DND-41 (cell line): ENCODE data around the gene NTRK1.

Source experiments
- EZH2 ChIP-seq: IDR thresholded peaks from 3 replicates; pipeline ENCODE4 v1.6.1; 2012; ENCODE audit warnings: borderline replicate concordance, low read depth, mild to moderate bottlenecking, moderate library complexity, low read length, inconsistent platforms; ENCODE audit not compliant: severe bottlenecking
- TF ChIP-seq, protein P1 (sequence below): IDR thresholded peaks from 2 replicates; pipeline ENCODE4 v1.5.1; 2012; ENCODE audit warnings: borderline replicate concordance, low read length, moderate library complexity, mild to moderate bottlenecking; ENCODE audit not compliant: poor library complexity, severe bottlenecking; ENCODE audit errors: extremely low read depth

DNA sequence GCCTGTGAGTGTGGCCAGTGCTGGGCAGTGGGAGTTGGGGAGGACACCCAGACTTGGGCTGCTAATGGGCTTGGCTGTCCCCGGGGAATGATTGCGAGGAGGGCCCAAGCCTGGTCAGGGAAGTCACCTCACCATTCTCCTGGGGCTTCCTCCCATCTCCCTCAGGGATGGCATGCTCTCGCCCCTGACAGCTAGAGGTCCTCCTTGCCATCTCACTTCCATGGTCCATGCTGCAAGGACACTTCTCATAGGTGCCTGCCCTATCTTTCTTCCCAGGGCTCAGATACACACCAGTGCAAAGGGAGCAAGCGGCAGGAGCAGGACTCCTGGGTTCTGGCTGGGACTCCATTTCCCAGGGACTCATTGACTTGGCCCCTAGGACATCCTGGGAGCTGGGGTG lies 4.1 kb downstream of the NTRK1 start:
- no peak for TF ChIP-seq EZH2
- TF ChIP-seq, protein P1, sequence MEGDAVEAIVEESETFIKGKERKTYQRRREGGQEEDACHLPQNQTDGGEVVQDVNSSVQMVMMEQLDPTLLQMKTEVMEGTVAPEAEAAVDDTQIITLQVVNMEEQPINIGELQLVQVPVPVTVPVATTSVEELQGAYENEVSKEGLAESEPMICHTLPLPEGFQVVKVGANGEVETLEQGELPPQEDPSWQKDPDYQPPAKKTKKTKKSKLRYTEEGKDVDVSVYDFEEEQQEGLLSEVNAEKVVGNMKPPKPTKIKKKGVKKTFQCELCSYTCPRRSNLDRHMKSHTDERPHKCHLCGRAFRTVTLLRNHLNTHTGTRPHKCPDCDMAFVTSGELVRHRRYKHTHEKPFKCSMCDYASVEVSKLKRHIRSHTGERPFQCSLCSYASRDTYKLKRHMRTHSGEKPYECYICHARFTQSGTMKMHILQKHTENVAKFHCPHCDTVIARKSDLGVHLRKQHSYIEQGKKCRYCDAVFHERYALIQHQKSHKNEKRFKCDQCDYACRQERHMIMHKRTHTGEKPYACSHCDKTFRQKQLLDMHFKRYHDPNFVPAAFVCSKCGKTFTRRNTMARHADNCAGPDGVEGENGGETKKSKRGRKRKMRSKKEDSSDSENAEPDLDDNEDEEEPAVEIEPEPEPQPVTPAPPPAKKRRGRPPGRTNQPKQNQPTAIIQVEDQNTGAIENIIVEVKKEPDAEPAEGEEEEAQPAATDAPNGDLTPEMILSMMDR: no peak
